PC-3 (cell line): ENCODE data around the gene ACADL. TPM values are rescaled to one million over a fixed set of nuclear protein-coding genes. Genes with fewer than 3 reads are reported as not detected.

Experiments used
- ATAC-seq: fragments of 200-7000 bp; cut with Tn5 transposase; 2 replicates; pipeline ENCODE4 v1.9.1; 2020; ENCODE audit warnings: mild to moderate bottlenecking, moderate library complexity
- BruUV-seq: library from RNA; stranded (reverse); fragments of 400-500 nt; replicated peaks from 2 replicates; lab custom pipeline; 2021; lab: Mats Ljungman, UMichigan
- CTCF ChIA-PET: fragments of 300-600 bp; sonication (Branson Sonifier 250); formaldehyde crosslinking; loops from one replicate; lab custom pipeline; 2022; ENCODE audit warnings: antibody characterized with exemption; lab: Charles Lee
- POLR2A ChIA-PET: fragments of 300-600 bp; sonication (Branson Sonifier 250); formaldehyde crosslinking; loops from one replicate; lab custom pipeline; 2022; ENCODE audit warnings: antibody characterized with exemption; ENCODE audit not compliant: unreplicated experiment; lab: Charles Lee
- DNase-seq: peaks from one replicate; pipeline ENCODE4 v3.0.0-alpha.2; 2015
- H2AFZ ChIP-seq: fragments of 300-600 bp; sonication (generic); 2 replicates; pipeline ENCODE4 v1.6.0; 2016; ENCODE audit warnings: antibody characterized with exemption, low read length
- H3F3A ChIP-seq: fragments of 300-600 bp; sonication (generic); one replicate; pipeline ENCODE4 v1.6.0; 2017; ENCODE audit warnings: antibody characterized with exemption, low read length, control low read depth, mild to moderate bottlenecking; ENCODE audit not compliant: unreplicated experiment
- H3K27ac ChIP-seq: fragments of 300-600 bp; sonication (generic); 2 replicates; pipeline ENCODE4 v1.5.1; 2016; ENCODE audit warnings: mild to moderate bottlenecking, low read length
- H3K27me3 ChIP-seq: fragments of 300-600 bp; sonication (generic); 2 replicates; pipeline ENCODE4 v1.6.1; 2016; ENCODE audit warnings: low read length, mixed read lengths
- H3K36me3 ChIP-seq: fragments of 300-600 bp; sonication (generic); 2 replicates; pipeline ENCODE4 v1.6.1; 2016; ENCODE audit warnings: low read depth, mixed run types, low read length, mixed read lengths
- H3K4me1 ChIP-seq: fragments of 300-600 bp; sonication (generic); 2 replicates; pipeline ENCODE4 v1.5.1; 2016; ENCODE audit warnings: low read length; ENCODE audit not compliant: insufficient read depth
- H3K4me2 ChIP-seq: fragments of 300-600 bp; sonication (generic); 2 replicates; pipeline ENCODE4 v1.6.0; 2016; ENCODE audit warnings: low read length
- H3K4me3 ChIP-seq: fragments of 300-600 bp; sonication (generic); 2 replicates; pipeline ENCODE4 v1.5.1; 2016; ENCODE audit warnings: mild to moderate bottlenecking, low read length, mixed read lengths
- H3K79me2 ChIP-seq: fragments of 300-600 bp; sonication (generic); 2 replicates; pipeline ENCODE4 v1.6.1; 2017; ENCODE audit warnings: low read length, mixed read lengths
- H3K9ac ChIP-seq: fragments of 300-600 bp; sonication (generic); 2 replicates; pipeline ENCODE4 v1.6.0; 2016; ENCODE audit warnings: mild to moderate bottlenecking, low read length
- H3K9me2 ChIP-seq: fragments of 300-600 bp; sonication (generic); replicated peaks from 2 replicates; pipeline ENCODE4 v1.6.1; 2016; ENCODE audit warnings: mixed run types, low read length, mixed read lengths
- H3K9me3 ChIP-seq: fragments of 300-600 bp; sonication (generic); 2 replicates; pipeline ENCODE4 v1.6.1; 2016; ENCODE audit warnings: low read length, mixed read lengths
- H4K20me1 ChIP-seq: fragments of 300-600 bp; sonication (generic); 2 replicates; pipeline ENCODE4 v1.6.1; 2016; ENCODE audit warnings: low read length, mixed read lengths
- EZH2 ChIP-seq: fragments of 300-600 bp; sonication (generic); IDR thresholded peaks from one replicate; pipeline ENCODE4 v1.6.1; 2017; ENCODE audit warnings: antibody characterized with exemption, mild to moderate bottlenecking, low read length; ENCODE audit not compliant: unreplicated experiment
- EZH2phosphoT487 ChIP-seq: fragments of 300-600 bp; sonication (generic); IDR thresholded peaks from 2 replicates; pipeline ENCODE4 v1.6.1; 2018; ENCODE audit warnings: mild to moderate bottlenecking, antibody characterized with exemption, low read length, borderline replicate concordance
- intact Hi-C: fragments of 100-400 bp; cut with micrococcal nuclease; formaldehyde crosslinking; loops from 2 replicates; pipeline ENCODE4 v1.9.0; 2023
- total RNA-seq: library from RNA; depleted of rRNA; stranded (reverse); fragments of >200 nt; gene quantifications from 2 replicates; pipeline ENCODE4 v1.2.3, GENCODE V29; 2014
- TF ChIP-seq, protein P1 (sequence below): fragments of 300-600 bp; sonication (generic); conservative IDR thresholded peaks from 2 replicates; pipeline ENCODE4 v1.5.1; 2017; ENCODE audit warnings: antibody characterized with exemption, low read depth, mild to moderate bottlenecking, low read length

The ACADL gene
- total RNA-seq, 1 experiment from 2014 or later = 0.07 TPM

DNA sequence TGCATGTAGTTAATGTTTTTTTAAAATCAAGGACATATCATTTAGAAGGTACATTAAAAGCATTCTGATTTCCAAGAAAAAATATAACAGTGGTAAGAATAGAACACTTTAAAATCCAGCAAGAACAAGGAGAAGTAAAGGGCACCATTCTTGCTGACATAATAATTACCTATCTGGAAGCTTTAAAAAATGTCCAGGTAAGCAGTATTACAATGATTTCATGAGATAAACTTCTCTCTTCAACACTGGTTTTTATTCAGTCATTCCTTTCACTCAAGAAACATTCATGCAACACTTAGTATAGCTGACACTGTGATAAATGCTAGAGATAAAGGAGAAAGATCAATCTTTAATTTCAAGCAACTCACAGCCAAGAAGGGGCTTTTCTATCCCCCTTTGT is 51.2 kb downstream of the ACADL start:
- no peaks in the 10 kb centered on the region for H3K9me3 ChIP-seq
- H3K79me2 ChIP-seq = peaks cover under 1% of the 10 kb centered on the region; the same call in 1 of the 2 replicates
- no peak overlapping the region for H3K27ac ChIP-seq
- DNase-seq (no peak), ATAC-seq (no peak)
- H3K9me2 ChIP-seq = no peaks in the 10 kb centered on the region
- TF ChIP-seq EZH2 (no peak), EZH2phosphoT487 (no peak)
- TF ChIP-seq, protein P1, sequence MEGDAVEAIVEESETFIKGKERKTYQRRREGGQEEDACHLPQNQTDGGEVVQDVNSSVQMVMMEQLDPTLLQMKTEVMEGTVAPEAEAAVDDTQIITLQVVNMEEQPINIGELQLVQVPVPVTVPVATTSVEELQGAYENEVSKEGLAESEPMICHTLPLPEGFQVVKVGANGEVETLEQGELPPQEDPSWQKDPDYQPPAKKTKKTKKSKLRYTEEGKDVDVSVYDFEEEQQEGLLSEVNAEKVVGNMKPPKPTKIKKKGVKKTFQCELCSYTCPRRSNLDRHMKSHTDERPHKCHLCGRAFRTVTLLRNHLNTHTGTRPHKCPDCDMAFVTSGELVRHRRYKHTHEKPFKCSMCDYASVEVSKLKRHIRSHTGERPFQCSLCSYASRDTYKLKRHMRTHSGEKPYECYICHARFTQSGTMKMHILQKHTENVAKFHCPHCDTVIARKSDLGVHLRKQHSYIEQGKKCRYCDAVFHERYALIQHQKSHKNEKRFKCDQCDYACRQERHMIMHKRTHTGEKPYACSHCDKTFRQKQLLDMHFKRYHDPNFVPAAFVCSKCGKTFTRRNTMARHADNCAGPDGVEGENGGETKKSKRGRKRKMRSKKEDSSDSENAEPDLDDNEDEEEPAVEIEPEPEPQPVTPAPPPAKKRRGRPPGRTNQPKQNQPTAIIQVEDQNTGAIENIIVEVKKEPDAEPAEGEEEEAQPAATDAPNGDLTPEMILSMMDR = no peak
- peaks cover 12% of the 10 kb centered on the region; the same call in 1 of the 2 replicates for H3K4me1 ChIP-seq
- H3K36me3 ChIP-seq = no peaks in the 10 kb centered on the region
- no peak overlapping the region for H3K9ac ChIP-seq
- no peak overlapping the region for H3K4me2 ChIP-seq
- H2AFZ ChIP-seq = no peak overlapping the region
- H3F3A ChIP-seq = peaks cover 6% of the 10 kb centered on the region
- peaks cover 13% of the 10 kb centered on the region; the same call in 1 of the 2 replicates for H3K27me3 ChIP-seq
- intact Hi-C loops = loop anchor here (5.0 kb wide), 1 partner anchor 87 kb away; no protein-coding TSS in a partner anchor
- BruUV-seq = no TSS peak
- ChIA-PET POLR2A (no interaction called here), CTCF (no interaction called here)
- no peak overlapping the region for H3K4me3 ChIP-seq
- no peaks in the 10 kb centered on the region for H4K20me1 ChIP-seq

DNA sequence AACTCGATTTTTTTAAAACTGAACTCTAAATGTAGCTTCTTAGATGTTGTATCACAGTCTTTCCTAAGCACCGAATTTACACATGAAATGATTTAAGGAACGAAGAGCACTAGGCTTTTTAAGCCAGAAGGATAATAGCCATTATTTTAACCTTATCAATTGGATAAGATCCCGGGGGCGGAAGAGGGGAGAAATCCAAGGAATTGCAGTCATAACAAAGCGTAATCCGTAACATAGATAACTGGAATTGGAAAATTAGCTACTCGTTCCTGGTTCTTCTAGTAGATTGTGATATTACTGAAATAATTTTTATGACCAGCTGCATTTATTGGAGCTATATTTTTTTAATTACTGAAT is 53.0 kb downstream of the ACADL start:
- H3K4me3 ChIP-seq = peak overlapping the region; percentile 75
- TF ChIP-seq, protein P1 = no peak
- TF ChIP-seq EZH2 (no peak), EZH2phosphoT487 (no peak)
- CTCF ChIA-PET = no interaction called here

More for the DNA sequence above, 53.0 kb downstream of the ACADL start:
- H3K79me2 ChIP-seq = peaks cover 14% of the 10 kb centered on the region; the same call in 1 of the 2 replicates
- peaks cover 17% of the 10 kb centered on the region for H3K4me1 ChIP-seq
- POLR2A ChIA-PET = no interaction called here
- intact Hi-C loops = loop anchor here (2.0 to 5.0 kb wide), 2 partner anchors 23 to 85 kb away; no protein-coding TSS in a partner anchor
- H3F3A ChIP-seq = peaks cover 6% of the 10 kb centered on the region
- no peaks in the 10 kb centered on the region for H3K9me3 ChIP-seq
- H3K27me3 ChIP-seq = no peaks in the 10 kb centered on the region; the same call in 1 of the 2 replicates
- H3K9me2 ChIP-seq = no peaks in the 10 kb centered on the region
- no peak overlapping the region for H3K9ac ChIP-seq
- no TSS peak for BruUV-seq
- H3K4me2 ChIP-seq = peak overlapping the region; percentile 95
- peak overlapping the region; percentile 98 for H2AFZ ChIP-seq
- H4K20me1 ChIP-seq = no peaks in the 10 kb centered on the region
- DNase-seq = no peak
- H3K36me3 ChIP-seq = no peaks in the 10 kb centered on the region
- H3K27ac ChIP-seq = no peak overlapping the region
- ATAC-seq = no peak
